Natural killer cell (primary cell): ENCODE results near the gene AZU1. TPM values are rescaled to one million over a fixed set of nuclear protein-coding genes. Genes with fewer than 3 reads are reported as not detected.

ENCODE experiments used
- ATAC-seq, 3 donors: fragments of 150-1000 bp in 2 of 3; fragments of 200-7000 bp in 1 of 3; cut with Tn5 transposase; 1 replicate in 1 of 3; 2 replicates in 2 of 3; pipeline ENCODE4 v1.10.0; 2021; ENCODE audit warnings: mild to moderate bottlenecking in 2 of 3, moderate library complexity in 2 of 3
- DNase-seq, 2 donors: peaks; one replicate each; pipeline versions ENCODE4 v3.0.0 to v3.0.0-alpha.2; 2013 to 2021; ENCODE audit warnings: mixed read lengths in 1 of 2
- H3K27ac ChIP-seq: one replicate; pipeline ENCODE4 v1.5.1; 2013; ENCODE audit warnings: mild to moderate bottlenecking, low read length
- H3K27me3 ChIP-seq: one replicate; pipeline ENCODE4 v1.6.1; 2013; ENCODE audit warnings: low read length; ENCODE audit not compliant: control insufficient read depth, insufficient read depth
- H3K36me3 ChIP-seq: one replicate; pipeline ENCODE4 v1.6.1; 2013; ENCODE audit warnings: low read length; ENCODE audit not compliant: control insufficient read depth, insufficient read depth
- H3K4me1 ChIP-seq: one replicate; pipeline ENCODE4 v1.6.1; 2013; ENCODE audit warnings: low read length; ENCODE audit not compliant: control insufficient read depth, insufficient read depth
- H3K4me3 ChIP-seq: one replicate; pipeline ENCODE4 v1.5.1; 2013; ENCODE audit warnings: low read length
- H3K9me3 ChIP-seq: one replicate; pipeline ENCODE4 v1.6.1; 2013; ENCODE audit warnings: low read length; ENCODE audit not compliant: control insufficient read depth, insufficient read depth
- H3K27ac Mint-ChIP-seq, 2 donors: one replicate each; pipeline ENCODE4 v1.8.0; 2022; ENCODE audit warnings: mild to moderate bottlenecking in 2 of 2, mixed read lengths in 2 of 2, moderate library complexity in 1 of 2
- H3K27me3 Mint-ChIP-seq, 2 donors: one replicate each; pipeline ENCODE4 v1.8.0; 2022; ENCODE audit warnings: low read depth in 2 of 2, mixed read lengths in 2 of 2
- H3K36me3 Mint-ChIP-seq: one replicate; pipeline ENCODE4 v1.8.0; 2022; ENCODE audit warnings: mixed read lengths
- H3K4me1 Mint-ChIP-seq, 2 donors: one replicate each; pipeline ENCODE4 v1.8.0; 2022; ENCODE audit warnings: mixed read lengths in 2 of 2
- H3K4me3 Mint-ChIP-seq: one replicate; pipeline ENCODE4 v1.8.0; 2022; ENCODE audit warnings: mild to moderate bottlenecking, moderate library complexity, mixed read lengths
- H3K9me3 Mint-ChIP-seq, 2 donors: one replicate each; pipeline ENCODE4 v1.8.0; 2022; ENCODE audit warnings: mixed read lengths in 2 of 2
- CTCF ChIP-seq: fragments of 200-600 bp; IDR thresholded peaks from one replicate; pipeline ENCODE4 v1.8.0; 2022; ENCODE audit warnings: antibody characterized with exemption
- WGBS: methylation state at CpG from one replicate; pipeline ENCODE4 v1.1.7; 2013; ENCODE audit warnings: missing lambda C conversion rate; ENCODE audit not compliant: insufficient coverage; 5-methylcytosine and 5-hydroxymethylcytosine counted together
- intact Hi-C: fragments of 100-400 bp; cut with micrococcal nuclease; formaldehyde crosslinking; loops from one replicate; pipeline ENCODE4 v1.14.2; 2022
- total RNA-seq, 4 donors: library from RNA; stranded (reverse); fragments of 120-200 nt in 1 of 4; gene quantifications; one replicate each; pipeline versions ENCODE4 v1.2.3 to v1.2.4, GENCODE V29; 2013 to 2022

The AZU1 gene
- total RNA-seq, 3 donors from 2014 or later (not counting 1 experiment from before 2014, with no cell fraction given) = 0.87 to 2.5 (median 1.8) TPM

DNA sequence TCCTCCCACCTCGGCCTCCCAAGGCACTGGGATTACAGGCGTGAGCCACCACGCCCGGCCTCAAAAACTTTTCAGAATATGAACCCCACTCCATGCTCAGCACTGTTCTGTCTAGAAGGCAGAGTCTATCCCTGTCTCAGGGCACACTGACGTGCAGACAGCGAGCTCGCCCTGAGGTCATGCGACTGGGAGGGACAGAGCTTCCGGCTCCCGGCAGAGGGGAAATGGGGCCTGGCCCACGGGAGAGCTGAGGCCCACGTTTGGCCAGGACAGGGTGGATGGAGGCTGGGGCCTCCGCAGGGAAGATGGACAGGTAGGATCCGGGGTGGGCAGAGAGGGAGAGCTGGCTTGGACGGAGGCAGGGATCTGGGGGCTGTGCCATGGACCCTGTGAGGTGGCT, 2.8 kb upstream of the AZU1 start:
- Mint-ChIP-seq H3K9me3 (no peaks in the 10 kb centered on the region), H3K27ac (no peak overlapping the region), H3K4me1 (no peaks in the 10 kb centered on the region), H3K27me3 (peaks cover 6 to 10% of the 10 kb centered on the region in 2 donors), H3K4me3 (no peak overlapping the region), H3K36me3 (no peaks in the 10 kb centered on the region)
- DNase-seq (no peak), ATAC-seq (no peak)
- no peaks in the 10 kb centered on the region for H3K4me1 ChIP-seq
- H3K27ac ChIP-seq = no peak overlapping the region
- TF ChIP-seq CTCF = no peak
- peaks cover 11% of the 10 kb centered on the region for H3K27me3 ChIP-seq
- 80% methylated on average over 15 of the region's 15 CpGs for WGBS
- intact Hi-C loops = no loop called here
- H3K9me3 ChIP-seq = no peaks in the 10 kb centered on the region
- no peak overlapping the region for H3K4me3 ChIP-seq
- no peaks in the 10 kb centered on the region for H3K36me3 ChIP-seq

- H3K27ac ChIP-seq = no peak overlapping the region
- no peaks in the 10 kb centered on the region for H3K36me3 Mint-ChIP-seq
- H3K36me3 ChIP-seq = no peaks in the 10 kb centered on the region
- no peak for TF ChIP-seq CTCF
- peaks cover 6 to 10% of the 10 kb centered on the region in 2 donors for H3K27me3 Mint-ChIP-seq
- H3K4me3 ChIP-seq = no peak overlapping the region
- WGBS = 83% methylated on average over 17 of the region's 19 CpGs
- no peak overlapping the region for H3K4me3 Mint-ChIP-seq
- ATAC-seq = no peak
- no peak overlapping the region for H3K27ac Mint-ChIP-seq
- H3K4me1 Mint-ChIP-seq = no peaks in the 10 kb centered on the region
- no peaks in the 10 kb centered on the region for H3K9me3 ChIP-seq
- DNase-seq = no peak
- H3K27me3 ChIP-seq = peaks cover 11% of the 10 kb centered on the region
- intact Hi-C loops = no loop called here
- no peaks in the 10 kb centered on the region for H3K9me3 Mint-ChIP-seq
- H3K4me1 ChIP-seq = no peaks in the 10 kb centered on the region
Measured at GRCh38 chr19:825897-826644, 1.6 kb upstream of the AZU1 start.

DNA sequence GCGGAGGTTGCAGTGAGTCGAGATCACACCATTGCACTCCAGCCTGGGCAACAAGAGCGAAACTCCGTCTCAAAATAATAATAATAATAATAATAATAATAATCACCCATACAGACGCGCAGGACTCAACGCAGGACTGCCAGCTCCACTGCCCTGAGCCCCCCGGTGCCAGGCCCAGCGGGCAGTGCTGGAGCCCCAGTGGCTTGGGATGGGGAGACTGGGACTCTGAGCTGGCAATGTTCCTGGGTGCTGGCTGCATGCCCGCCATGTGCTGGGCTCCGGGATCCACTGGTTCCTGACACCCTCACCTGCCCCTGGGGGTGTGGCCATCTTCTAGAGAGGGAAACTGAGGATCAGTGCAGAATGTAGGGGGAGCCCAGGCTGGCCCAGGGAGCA, 325 bp upstream of the AZU1 start:
- intact Hi-C loops = no loop called here
- TF ChIP-seq CTCF = no peak
- Histone ChIP-seq H3K4me3 (no peak overlapping the region), H3K4me1 (no peaks in the 10 kb centered on the region), H3K36me3 (no peaks in the 10 kb centered on the region), H3K9me3 (no peaks in the 10 kb centered on the region), H3K27me3 (peaks cover 11% of the 10 kb centered on the region), H3K27ac (no peak overlapping the region)
- no peak for ATAC-seq
- no peaks in the 10 kb centered on the region for H3K4me1 Mint-ChIP-seq
- 95% methylated on average over 8 of the region's 11 CpGs for WGBS
- no peak for DNase-seq
- H3K9me3 Mint-ChIP-seq = no peaks in the 10 kb centered on the region
- peaks cover 6 to 10% of the 10 kb centered on the region in 2 donors for H3K27me3 Mint-ChIP-seq
- no peak overlapping the region for H3K4me3 Mint-ChIP-seq
- no peaks in the 10 kb centered on the region for H3K36me3 Mint-ChIP-seq
- no peak overlapping the region for H3K27ac Mint-ChIP-seq
